ENCODE measurements around the gene CCDC137. TPM values are rescaled to one million over a fixed set of nuclear protein-coding genes. Genes with fewer than 3 reads are reported as not detected.
A peak's percentile ranks its signal among the peaks of the same experiment; 100 is the strongest.

Gene CCDC137
- polyA plus RNA-seq, 1 donor, result 16.8 TPM

GRCh38 chr17:81683584-81684441, 17.3 kb downstream of the CCDC137 start, which contains the start of the genes ARL16 and HGS:
TSS of gene ARL16 (minus strand) at chr17:81683797. CDS start at chr17:81683753, 44 bp downstream.
TSS of gene HGS (plus strand) at chr17:81684011. CDS start at chr17:81684067, 56 bp downstream.
- DNase-seq, result peak; percentile 100

- DNase-seq, result no peak
Measured at GRCh38 chr17:81684442-81684911, 17.9 kb downstream of the CCDC137 start.

- no peak for DNase-seq
Measured at GRCh38 chr17:81685108-81685507, 18.6 kb downstream of the CCDC137 start.

GRCh38 chr17:81686614-81687013, 20.1 kb downstream of the CCDC137 start:
- no peak for DNase-seq

GRCh38 chr17:81687770-81688541, 21.4 kb downstream of the CCDC137 start:
- no peak for DNase-seq

GRCh38 chr17:81688616-81689015, 22.1 kb downstream of the CCDC137 start:
- DNase-seq, result no peak

- DNase-seq, result no peak
Measured at GRCh38 chr17:81690066-81690465, 23.5 kb downstream of the CCDC137 start.

- DNase-seq, result no peak
Measured at GRCh38 chr17:81690549-81690948, 24.0 kb downstream of the CCDC137 start.

- no peak for DNase-seq
Measured at GRCh38 chr17:81691196-81691595, 24.7 kb downstream of the CCDC137 start.

GRCh38 chr17:81691608-81692007, 25.1 kb downstream of the CCDC137 start:
- DNase-seq, result no peak

GRCh38 chr17:81693509-81694210, 27.1 kb downstream of the CCDC137 start:
- no peak for DNase-seq

GRCh38 chr17:81694810-81695209, 28.3 kb downstream of the CCDC137 start:
- DNase-seq, result no peak

GRCh38 chr17:81695211-81695610, 28.7 kb downstream of the CCDC137 start:
- no peak for DNase-seq

GRCh38 chr17:81695801-81696200, 29.3 kb downstream of the CCDC137 start:
- no peak for DNase-seq

GRCh38 chr17:81696218-81696941, 29.8 kb downstream of the CCDC137 start:
- DNase-seq, result no peak

GRCh38 chr17:81697261-81698044, 30.9 kb downstream of the CCDC137 start:
- DNase-seq, result no peak

GRCh38 chr17:81700353-81701287, 34.1 kb downstream of the CCDC137 start:
- no peak for DNase-seq

GRCh38 chr17:81701288-81702071, 34.9 kb downstream of the CCDC137 start:
- DNase-seq, result no peak

All from hindlimb muscle (tissue), 1 donor.